HG03066 (cell line): ENCODE data around the gene RPS6KA5.

Experiments used
- ATAC-seq: cut with Tn5 transposase; IDR thresholded peaks from one replicate; pipeline ENCODE4 v1.9.1; 2021; ENCODE audit warnings: low read depth; ENCODE audit not compliant: unreplicated experiment

RPS6KA5 gene

GRCh38 chr14:90814806-90815571 is 245.5 kb downstream of the RPS6KA5 start:
- ATAC-seq: no peak

GRCh38 chr14:90813442-90813841 is 247.0 kb downstream of the RPS6KA5 start:
- ATAC-seq: no peak

DNA sequence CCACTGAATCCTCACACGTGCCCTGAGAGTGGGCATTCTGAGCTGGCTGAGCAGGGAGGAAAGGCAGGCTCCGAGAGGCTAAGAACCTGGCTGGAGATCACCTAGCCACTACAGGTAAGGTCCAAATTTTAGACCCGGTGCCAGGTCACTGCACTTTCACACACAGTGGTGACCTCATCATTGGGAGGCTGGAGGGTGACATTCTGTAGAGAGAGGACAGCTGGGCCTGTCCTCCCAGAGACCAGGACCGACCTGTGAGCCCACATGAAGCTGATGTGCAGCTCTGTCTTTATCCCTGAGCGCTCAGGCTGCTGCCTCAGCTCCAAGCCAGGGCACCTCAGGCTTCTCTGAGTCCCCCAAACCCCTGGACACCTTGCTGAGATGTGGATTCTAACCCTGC is 248.3 kb downstream of the RPS6KA5 start:
- no peak for ATAC-seq

DNA sequence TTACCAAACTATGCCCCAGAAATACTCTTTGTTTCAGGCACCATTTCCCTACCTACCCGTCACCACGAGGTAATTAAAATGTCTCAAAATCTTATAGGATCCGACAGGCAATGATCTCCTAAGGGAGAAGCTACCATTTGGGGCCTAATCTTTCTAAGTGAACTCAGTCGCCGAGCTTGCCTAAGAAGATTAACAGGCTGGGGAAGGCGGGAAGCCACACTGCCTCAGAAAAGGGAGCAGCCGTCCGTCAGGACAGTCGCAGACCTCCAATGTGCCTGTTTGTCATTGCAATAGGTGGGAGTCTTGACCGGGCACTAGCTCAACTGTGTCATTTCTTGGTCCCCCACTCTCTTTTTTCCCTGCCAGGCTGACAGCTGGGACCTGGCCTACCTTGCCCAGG is 248.8 kb downstream of the RPS6KA5 start:
- ATAC-seq: no peak

GRCh38 chr14:90810806-90811205 is 249.6 kb downstream of the RPS6KA5 start:
- no peak for ATAC-seq

DNA sequence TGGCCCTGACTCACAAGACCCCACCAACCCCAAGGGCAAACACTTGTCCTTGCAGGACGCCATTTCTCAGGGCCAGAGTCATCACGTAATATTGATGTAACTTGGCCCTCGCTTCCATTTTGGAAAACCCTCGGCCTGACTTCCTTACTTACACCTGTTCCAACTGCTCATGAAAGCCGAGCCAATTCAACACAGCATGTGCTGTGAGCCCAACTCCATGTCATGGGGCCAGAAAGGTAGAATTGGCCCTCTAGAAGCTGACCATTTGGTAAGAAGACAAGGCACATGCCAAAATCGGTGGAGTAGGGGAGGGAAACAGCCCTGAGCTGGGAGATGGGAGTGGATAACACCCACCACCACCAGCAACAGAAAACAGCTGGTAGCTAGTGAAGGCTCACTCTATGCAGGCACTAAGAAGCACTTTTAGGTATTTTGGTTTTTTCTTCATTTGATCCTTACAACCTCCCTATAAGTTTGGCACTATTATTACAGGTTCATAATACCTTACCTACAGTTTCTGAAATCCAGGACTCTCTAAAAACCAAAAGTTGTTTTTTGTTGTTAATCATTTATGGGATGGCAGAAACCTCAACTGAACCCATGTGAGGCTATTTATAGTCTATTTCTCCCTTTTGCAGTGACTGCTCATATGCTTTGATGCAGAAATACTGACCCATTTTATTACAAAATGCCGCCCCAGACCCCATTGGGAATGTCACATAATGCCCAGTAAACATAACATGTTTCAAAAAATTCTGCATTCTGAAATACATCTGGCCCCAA is 250.7 kb downstream of the RPS6KA5 start:
- no peak for ATAC-seq

DNA sequence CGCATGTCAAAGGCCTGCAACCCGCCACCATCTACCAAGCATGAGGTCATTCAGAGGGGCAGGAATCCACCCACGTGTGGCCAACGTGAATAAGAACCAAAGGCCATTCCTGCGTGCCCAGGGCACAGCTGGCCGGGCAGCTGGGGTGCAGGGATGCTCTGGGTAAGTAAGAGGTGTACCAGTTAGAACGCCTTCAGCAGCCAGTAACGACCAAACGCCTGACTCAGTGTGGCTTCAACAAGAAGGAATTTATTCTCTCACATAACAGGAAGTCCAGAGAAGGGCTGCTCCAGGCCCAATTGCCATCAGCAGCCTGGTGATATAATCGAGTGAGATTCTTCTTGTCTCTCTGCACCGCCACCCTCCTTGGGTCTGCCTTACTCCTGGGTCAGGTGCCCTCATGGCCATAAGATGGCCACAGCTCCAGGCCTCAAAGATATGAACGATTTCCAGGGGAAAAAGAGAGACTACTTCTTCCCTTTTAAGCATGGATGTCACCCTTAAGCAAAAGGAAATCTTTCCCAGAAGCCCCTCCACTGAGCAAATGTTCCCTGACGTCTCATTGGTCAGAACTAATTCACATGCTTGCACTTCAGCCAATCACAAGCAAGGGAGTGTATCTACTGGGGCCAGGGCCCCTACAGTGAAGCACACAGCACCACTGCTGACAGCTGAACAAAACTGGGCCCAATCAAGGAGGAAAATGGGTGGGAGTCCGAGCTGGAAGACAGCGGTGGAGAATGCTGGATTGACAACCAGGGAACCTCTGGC is 251.5 kb downstream of the RPS6KA5 start:
- ATAC-seq: no peak

DNA sequence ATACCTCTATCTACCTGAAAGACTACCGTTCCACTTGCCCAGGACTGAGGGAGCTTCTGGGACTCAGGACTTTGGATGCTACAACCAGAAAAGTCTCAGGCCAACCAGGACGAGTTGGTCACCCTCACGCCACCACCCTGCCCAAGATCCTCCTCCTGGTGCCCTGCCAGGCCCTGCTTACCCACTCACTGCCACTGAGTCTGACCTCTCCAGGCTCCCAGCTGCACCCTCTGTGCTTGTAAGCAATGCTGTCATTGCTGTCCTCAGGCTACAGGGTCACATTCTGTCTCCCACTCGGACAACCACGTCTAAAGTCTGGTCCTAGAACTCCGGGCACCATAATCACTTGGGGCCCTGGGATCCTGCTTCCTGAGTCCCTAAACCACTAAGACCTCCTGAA is 253.4 kb downstream of the RPS6KA5 start:
- ATAC-seq: no peak

DNA sequence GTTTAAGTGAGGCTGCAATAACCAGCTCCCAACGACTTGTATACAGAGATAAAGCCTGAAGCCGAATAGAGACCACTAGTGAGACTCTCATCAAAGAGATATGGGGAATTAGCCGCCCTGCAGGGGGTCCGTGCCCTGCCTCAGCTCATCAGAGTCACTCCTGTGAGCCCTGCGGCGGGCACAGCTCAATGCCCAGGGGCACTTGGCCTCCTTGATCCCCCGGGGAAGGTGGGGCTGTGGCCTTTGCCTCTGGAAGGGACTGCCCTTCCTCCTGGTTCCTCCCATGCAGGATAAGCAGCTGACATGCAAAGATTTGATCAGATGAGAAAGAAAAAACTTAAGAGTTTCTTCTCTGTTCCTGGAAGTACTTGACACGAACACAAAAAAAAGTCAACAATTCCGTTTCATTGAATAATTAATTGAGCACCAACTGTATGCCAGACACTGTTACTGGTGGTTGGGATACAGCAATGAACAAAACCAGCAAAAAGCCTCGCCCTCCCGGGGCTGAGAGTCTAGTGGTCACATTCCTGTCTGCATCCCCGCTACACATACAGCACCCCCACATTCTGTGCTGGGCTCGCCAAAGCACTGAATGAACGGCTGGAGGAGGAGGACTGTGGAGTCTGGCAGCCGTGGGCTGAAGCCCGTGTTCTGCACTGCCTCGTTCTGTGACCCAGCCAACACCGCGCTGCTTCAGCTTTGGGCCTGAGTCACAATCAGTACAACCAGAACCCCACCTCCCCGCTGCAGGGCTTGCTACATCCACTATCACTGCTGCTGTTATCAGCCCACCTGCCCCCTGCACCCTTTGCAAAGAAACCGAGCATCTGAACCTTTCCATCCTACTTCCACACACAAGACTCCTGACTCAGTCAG is 254.5 kb downstream of the RPS6KA5 start:
- ATAC-seq: no peak

- ATAC-seq: no peak
Observed at GRCh38 chr14:90805084-90805391, 255.4 kb downstream of the RPS6KA5 start.

GRCh38 chr14:90804292-90805083 is 256.0 kb downstream of the RPS6KA5 start:
- ATAC-seq: no peak

GRCh38 chr14:90803249-90803648 is 257.2 kb downstream of the RPS6KA5 start:
- no peak for ATAC-seq

- no peak for ATAC-seq
Observed at GRCh38 chr14:90799420-90799819, 261.0 kb downstream of the RPS6KA5 start.

DNA sequence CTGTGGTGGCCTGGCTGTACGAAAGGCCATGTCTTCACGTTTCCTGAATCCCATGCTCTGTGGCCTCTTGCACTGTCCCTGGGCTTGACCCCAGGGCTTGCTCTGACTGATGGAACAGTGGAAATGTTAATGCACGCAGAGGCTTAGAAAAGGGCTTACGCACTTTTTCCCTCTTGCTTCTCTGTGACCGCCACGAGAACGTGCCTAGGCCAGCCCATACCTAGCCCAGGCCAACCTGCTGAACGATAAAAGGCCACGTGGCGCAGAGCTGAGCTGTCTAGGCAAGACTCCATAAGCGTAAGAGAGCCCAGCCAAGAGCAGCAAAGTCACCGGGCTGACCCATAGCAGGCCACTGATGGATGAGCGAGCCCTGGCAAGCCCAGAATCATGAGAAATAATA is 262.5 kb downstream of the RPS6KA5 start:
- no peak for ATAC-seq
